ENCODE results near the gene NEK8. TPM values are rescaled to one million over a fixed set of nuclear protein-coding genes. Genes with fewer than 3 reads are reported as not detected.
"Not testable (repeated sequence)": the region's sequence is repeated elsewhere in the genome, so short reads cannot be mapped to it uniquely, and the experiment has no call there.

Gene NEK8
- total RNA-seq, 4 donors from 2014 or later: 2.1 to 9.5 (median 4.4) TPM

DNA sequence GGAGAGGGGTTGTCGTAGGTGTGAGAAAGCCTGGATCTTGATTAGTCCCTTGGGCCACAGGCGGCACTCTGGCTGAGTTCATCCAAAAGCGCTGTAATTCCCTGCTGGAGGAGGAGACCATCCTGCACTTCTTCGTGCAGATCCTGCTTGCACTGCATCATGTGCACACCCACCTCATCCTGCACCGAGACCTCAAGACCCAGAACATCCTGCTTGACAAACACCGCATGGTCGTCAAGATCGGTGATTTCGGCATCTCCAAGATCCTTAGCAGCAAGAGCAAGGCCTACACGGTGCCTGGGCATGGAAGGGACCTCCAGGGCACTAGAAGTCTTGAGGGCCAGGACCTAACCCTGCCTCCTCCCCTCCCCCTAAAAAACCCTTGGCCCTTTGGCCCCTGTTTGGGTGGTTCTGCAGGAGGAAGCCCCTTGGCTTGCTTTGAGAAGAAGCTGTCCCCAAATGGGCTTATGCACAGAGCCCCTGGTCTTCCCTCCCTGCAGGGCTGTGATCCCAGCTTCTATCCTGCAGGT is 6.2 kb downstream of the NEK8 start:
- no peak overlapping the region for H3K4me3 ChIP-seq (ENCODE audit: low read depth, poor library complexity, severe bottlenecking)
- intact Hi-C loops (cut with DNase I; ENCODE audit: low total_unique reads): no loop called here
- TF ChIP-seq POLR2A (IDR thresholded peaks at IDR 0.05): no peak
- TF ChIP-seq, protein P1, sequence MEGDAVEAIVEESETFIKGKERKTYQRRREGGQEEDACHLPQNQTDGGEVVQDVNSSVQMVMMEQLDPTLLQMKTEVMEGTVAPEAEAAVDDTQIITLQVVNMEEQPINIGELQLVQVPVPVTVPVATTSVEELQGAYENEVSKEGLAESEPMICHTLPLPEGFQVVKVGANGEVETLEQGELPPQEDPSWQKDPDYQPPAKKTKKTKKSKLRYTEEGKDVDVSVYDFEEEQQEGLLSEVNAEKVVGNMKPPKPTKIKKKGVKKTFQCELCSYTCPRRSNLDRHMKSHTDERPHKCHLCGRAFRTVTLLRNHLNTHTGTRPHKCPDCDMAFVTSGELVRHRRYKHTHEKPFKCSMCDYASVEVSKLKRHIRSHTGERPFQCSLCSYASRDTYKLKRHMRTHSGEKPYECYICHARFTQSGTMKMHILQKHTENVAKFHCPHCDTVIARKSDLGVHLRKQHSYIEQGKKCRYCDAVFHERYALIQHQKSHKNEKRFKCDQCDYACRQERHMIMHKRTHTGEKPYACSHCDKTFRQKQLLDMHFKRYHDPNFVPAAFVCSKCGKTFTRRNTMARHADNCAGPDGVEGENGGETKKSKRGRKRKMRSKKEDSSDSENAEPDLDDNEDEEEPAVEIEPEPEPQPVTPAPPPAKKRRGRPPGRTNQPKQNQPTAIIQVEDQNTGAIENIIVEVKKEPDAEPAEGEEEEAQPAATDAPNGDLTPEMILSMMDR (IDR thresholded peaks at IDR 0.05): no peak
- DNase-seq (ENCODE audit: low spot score in 2 of 2): no peak
- WGBS, 2 donors: 84 to 90% methylated on average over 9 to 10 of the region's 10 CpGs

DNA sequence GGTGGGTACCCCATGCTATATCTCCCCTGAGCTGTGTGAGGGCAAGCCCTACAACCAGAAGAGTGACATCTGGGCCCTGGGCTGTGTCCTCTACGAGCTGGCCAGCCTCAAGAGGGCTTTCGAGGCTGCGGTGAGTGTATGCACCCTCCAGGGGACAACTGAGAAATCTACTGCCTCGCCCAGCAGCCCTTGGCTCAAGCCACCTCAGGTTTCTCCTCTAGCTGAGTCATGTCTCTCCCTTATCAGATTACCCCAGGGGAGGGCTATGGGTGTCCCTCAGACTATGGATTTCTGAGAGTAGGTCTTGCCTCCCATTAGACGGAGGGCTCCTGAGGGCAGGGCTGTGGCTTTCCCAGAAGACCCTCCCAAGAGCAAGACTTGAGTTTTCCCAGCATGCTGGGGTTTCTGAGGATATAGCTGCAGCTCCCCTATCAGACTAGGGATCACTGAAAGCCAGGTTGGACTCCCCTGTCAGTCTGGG is 6.7 kb downstream of the NEK8 start:
- intact Hi-C loops (cut with DNase I; ENCODE audit: low total_unique reads): no loop called here
- WGBS, 2 donors: 27 to 71% methylated on average over 5 of the region's 5 CpGs
- H3K4me3 ChIP-seq (ENCODE audit: low read depth, poor library complexity, severe bottlenecking): no peak overlapping the region
- DNase-seq (ENCODE audit: low spot score in 2 of 2): no peak
- no peak for TF ChIP-seq POLR2A (IDR thresholded peaks at IDR 0.05)
- TF ChIP-seq, protein P1 (IDR thresholded peaks at IDR 0.05): no peak

DNA sequence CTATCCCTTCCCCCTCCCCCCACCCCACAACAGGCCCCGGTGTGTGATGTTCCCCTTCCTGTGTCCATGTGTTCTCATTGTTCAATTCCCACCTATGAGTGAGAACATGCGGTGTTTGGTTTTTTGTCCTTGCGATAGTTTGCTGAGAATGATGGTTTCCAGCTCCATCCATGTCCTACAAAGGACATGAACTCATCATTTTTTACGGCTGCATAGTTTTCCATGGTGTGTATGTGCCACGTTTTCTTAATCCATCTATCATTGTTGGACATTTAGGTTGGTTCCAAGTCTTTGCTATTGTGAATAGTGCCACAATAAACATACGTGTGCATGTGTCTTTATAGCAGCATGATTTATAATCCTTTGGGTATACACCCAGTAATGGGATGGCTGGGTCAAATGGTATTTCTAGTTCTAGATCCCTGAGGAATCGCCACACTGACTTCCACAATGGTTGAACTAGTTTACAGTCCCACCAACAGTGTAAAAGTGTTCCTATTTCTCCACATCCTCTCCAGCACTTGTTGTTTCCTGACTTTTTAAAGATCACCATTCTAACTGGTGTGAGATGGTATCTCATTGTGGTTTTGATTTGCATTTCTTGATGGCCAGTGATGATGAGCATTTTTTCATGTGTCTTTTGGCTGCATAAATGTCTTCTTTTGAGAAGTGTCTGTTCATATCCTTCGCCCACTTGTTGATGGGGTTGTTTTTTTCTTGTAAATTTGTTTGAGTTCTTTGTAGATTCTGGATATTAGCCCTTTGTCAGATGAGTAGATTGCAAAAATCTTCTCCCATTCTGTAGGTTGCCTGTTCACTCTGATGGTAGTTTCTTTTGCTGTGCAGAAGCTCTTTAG is 7.6 kb downstream of the NEK8 start:
- intact Hi-C loops (cut with DNase I; ENCODE audit: low total_unique reads); H3K4me3 ChIP-seq (ENCODE audit: low read depth, poor library complexity, severe bottlenecking); DNase-seq (ENCODE audit: low spot score in 2 of 2): not testable (repeated sequence)
- 94 to 96% methylated on average over 7 to 8 of the region's 8 CpGs for WGBS, 2 donors

DNA sequence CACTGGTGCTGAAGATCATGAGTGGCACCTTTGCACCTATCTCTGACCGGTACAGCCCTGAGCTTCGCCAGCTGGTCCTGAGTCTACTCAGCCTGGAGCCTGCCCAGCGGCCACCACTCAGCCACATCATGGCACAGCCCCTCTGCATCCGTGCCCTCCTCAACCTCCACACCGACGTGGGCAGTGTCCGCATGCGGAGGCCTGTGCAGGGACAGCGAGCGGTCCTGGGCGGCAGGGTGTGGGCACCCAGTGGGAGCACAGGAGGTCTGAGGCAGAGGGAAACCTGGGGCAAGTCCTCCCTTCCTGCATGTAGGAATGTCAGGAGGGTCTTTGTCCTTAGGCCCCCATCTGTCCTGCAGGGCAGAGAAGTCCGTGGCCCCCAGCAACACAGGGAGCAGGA is 8.7 kb downstream of the NEK8 start:
- intact Hi-C loops (cut with DNase I; ENCODE audit: low total_unique reads): no loop called here
- DNase-seq (ENCODE audit: low spot score in 2 of 2): no peak
- WGBS, 2 donors: 94 to 97% methylated on average over 12 of the region's 12 CpGs
- TF ChIP-seq, protein P1 (IDR thresholded peaks at IDR 0.05): no peak
- TF ChIP-seq POLR2A (IDR thresholded peaks at IDR 0.05): no peak
- no peak overlapping the region for H3K4me3 ChIP-seq (ENCODE audit: low read depth, poor library complexity, severe bottlenecking)

DNA sequence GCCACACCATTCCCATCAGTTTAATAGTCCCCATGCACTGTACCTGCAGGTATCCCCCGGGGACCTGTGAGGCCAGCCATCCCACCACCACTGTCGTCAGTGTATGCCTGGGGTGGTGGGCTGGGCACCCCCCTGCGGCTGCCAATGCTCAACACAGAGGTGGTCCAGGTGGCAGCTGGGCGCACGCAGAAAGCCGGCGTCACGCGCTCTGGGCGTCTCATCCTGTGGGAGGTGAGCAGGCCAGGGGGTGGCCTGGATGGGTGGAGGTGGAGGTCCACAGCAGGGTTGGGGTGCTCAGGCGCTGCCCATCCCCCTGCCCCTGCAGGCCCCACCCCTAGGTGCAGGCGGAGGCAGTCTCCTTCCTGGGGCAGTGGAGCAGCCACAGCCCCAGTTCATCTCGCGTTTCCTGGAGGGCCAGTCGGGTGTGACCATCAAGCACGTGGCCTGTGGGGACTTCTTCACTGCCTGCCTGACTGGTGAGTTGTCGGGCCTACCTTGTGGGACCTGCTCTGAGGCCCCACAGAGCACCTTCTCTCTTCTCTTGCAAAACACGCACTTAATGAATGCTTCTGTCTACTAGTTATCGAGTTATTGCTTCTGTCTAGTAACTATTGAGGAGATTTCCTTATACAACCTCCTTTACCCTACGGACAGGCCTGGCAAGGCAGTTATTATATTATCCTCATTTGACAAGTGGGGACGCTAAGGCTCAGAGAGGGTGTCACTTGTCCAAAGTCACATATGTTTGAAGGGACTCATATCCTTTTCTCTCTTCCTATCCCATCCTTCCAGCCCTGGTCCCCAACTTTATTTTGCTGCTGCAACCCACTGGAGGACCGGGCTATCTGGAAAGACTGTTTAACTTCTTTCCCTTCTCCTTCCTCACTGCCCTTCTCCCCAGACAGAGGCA is 9.4 kb downstream of the NEK8 start:
- DNase-seq (ENCODE audit: low spot score in 2 of 2): no peak
- H3K4me3 ChIP-seq (ENCODE audit: low read depth, poor library complexity, severe bottlenecking): no peak overlapping the region
- WGBS, 2 donors: 76 to 81% methylated on average over 21 to 22 of the region's 22 CpGs
- TF ChIP-seq POLR2A (IDR thresholded peaks at IDR 0.05): no peak
- TF ChIP-seq, protein P1 (IDR thresholded peaks at IDR 0.05): no peak
- intact Hi-C loops (cut with DNase I; ENCODE audit: low total_unique reads): no loop called here

Data from lower leg skin (tissue), 4 donors.